Measurements from ENCODE around the gene RNF7. TPM values are rescaled to one million over a fixed set of nuclear protein-coding genes. Genes with fewer than 3 reads are reported as not detected.

The RNF7 gene
- total and polyA plus RNA-seq, 9 of the 15 experiments (the other 6 are each of a cell fraction or from before 2014, with no cell fraction given) = 38.8 to 133 (median 80.5) TPM

DNA sequence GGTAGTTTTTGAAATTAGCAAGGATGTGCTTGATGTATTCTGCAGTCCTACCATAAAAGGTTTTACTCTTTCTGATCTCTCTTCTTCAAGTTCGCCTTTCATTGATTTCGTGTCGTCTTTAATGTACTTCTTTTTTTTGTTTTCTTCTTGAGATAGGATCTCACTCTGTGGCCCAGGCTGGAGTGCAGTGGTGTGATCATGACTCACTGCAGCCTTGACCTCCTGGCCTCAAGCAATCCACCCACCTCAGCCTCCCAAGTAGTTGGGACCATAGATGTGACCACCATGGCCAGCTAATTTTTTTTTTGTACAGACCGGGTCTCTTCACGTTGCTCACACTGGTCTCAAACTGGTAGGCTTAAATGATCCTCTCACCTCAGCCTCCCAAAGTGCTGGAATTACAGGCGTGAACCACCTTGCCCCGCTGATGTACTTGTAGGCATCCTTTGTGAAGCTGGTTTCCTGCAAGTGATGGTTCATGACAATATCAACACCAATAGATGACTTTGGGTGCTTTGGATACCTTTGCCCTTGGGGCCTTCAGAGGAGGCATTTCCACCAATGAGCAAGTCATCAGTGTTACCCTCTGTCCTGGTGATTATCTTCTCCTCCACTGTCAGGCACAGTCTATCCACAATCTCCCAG lies 28.9 kb upstream of the RNF7 start (continued):
- TF ChIP-seq, protein P1, sequence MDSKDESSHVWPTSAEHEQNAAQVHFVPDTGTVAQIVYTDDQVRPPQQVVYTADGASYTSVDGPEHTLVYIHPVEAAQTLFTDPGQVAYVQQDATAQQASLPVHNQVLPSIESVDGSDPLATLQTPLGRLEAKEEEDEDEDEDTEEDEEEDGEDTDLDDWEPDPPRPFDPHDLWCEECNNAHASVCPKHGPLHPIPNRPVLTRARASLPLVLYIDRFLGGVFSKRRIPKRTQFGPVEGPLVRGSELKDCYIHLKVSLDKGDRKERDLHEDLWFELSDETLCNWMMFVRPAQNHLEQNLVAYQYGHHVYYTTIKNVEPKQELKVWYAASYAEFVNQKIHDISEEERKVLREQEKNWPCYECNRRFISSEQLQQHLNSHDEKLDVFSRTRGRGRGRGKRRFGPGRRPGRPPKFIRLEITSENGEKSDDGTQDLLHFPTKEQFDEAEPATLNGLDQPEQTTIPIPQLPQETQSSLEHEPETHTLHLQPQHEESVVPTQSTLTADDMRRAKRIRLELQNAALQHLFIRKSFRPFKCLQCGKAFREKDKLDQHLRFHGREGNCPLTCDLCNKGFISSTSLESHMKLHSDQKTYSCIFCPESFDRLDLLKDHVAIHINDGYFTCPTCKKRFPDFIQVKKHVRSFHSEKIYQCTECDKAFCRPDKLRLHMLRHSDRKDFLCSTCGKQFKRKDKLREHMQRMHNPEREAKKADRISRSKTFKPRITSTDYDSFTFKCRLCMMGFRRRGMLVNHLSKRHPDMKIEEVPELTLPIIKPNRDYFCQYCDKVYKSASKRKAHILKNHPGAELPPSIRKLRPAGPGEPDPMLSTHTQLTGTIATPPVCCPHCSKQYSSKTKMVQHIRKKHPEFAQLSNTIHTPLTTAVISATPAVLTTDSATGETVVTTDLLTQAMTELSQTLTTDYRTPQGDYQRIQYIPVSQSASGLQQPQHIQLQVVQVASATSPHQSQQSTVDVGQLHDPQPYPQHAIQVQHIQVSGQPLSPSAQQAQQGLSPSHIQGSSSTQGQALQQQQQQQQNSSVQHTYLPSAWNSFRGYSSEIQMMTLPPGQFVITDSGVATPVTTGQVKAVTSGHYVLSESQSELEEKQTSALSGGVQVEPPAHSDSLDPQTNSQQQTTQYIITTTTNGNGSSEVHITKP (IDR thresholded peaks at IDR 0.05; ENCODE audit: partially characterized antibody) = peak; percentile 18
- TF ChIP-seq RFX7 (CRISPR knock-in tag; IDR thresholded peaks at IDR 0.05) (no peak), JUND (IDR thresholded peaks at IDR 0.05; ENCODE audit: borderline replicate concordance, low read depth, low read length) (peak; percentile 92), JUND (tag; IDR thresholded peaks at IDR 0.05; ENCODE audit: borderline replicate concordance, low read depth, low read length) (peak; percentile 79; the same call in 1 of the 3 replicates), SMARCE1 (IDR thresholded peaks at IDR 0.05) (peak; percentile 88), HMG20B (CRISPR knock-in tag; IDR thresholded peaks at IDR 0.05) (no peak), TRIM24 (IDR thresholded peaks at IDR 0.05) (peak in 1 of 2 experiments; percentile 40; a peak in 1 of 4 replicates), EHMT2 (IDR thresholded peaks at IDR 0.05) (peak; percentile 38; the same call in 1 of the 2 replicates), RCOR1 (IDR thresholded peaks at IDR 0.05; ENCODE audit: borderline replicate concordance in 1 of 2, low read depth in 2 of 2, low read length in 2 of 2) (peak in 1 of 2 experiments; percentile 61; a peak in 1 of 4 replicates), ZNF124 (CRISPR knock-in tag; IDR thresholded peaks at IDR 0.05) (no peak), KDM1A (IDR thresholded peaks at IDR 0.05) (peak; percentile 29 to 62; a peak in 2 of 4 replicates), ATF7 (IDR thresholded peaks at IDR 0.05) (peak; percentile 28; the same call in 1 of the 2 replicates), CREM (IDR thresholded peaks at IDR 0.05; ENCODE audit: low read depth) (0 out of 2 replicates have a peak, but pooled peaks have one; percentile 7), ARID1B (IDR thresholded peaks at IDR 0.05) (peak; percentile 76), ZNF282 (CRISPR knock-in tag; IDR thresholded peaks at IDR 0.05) (no peak), ZNF561 (CRISPR knock-in tag; conservative IDR thresholded peaks at IDR 0.05) (no peak)
- TF ChIP-seq, protein P2, sequence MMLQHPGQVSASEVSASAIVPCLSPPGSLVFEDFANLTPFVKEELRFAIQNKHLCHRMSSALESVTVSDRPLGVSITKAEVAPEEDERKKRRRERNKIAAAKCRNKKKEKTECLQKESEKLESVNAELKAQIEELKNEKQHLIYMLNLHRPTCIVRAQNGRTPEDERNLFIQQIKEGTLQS (IDR thresholded peaks at IDR 0.05) = peak; percentile 87
- TF ChIP-seq, protein P2 (CRISPR knock-in tag; conservative IDR thresholded peaks at IDR 0.05) = no peak
- TF ChIP-seq, protein P3, sequence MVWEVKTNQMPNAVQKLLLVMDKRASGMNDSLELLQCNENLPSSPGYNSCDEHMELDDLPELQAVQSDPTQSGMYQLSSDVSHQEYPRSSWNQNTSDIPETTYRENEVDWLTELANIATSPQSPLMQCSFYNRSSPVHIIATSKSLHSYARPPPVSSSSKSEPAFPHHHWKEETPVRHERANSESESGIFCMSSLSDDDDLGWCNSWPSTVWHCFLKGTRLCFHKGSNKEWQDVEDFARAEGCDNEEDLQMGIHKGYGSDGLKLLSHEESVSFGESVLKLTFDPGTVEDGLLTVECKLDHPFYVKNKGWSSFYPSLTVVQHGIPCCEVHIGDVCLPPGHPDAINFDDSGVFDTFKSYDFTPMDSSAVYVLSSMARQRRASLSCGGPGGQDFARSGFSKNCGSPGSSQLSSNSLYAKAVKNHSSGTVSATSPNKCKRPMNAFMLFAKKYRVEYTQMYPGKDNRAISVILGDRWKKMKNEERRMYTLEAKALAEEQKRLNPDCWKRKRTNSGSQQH (CRISPR knock-in tag; IDR thresholded peaks at IDR 0.05) = 0 out of 2 replicates have a peak, but pooled peaks have one; percentile 28
- TF ChIP-seq, protein P4, sequence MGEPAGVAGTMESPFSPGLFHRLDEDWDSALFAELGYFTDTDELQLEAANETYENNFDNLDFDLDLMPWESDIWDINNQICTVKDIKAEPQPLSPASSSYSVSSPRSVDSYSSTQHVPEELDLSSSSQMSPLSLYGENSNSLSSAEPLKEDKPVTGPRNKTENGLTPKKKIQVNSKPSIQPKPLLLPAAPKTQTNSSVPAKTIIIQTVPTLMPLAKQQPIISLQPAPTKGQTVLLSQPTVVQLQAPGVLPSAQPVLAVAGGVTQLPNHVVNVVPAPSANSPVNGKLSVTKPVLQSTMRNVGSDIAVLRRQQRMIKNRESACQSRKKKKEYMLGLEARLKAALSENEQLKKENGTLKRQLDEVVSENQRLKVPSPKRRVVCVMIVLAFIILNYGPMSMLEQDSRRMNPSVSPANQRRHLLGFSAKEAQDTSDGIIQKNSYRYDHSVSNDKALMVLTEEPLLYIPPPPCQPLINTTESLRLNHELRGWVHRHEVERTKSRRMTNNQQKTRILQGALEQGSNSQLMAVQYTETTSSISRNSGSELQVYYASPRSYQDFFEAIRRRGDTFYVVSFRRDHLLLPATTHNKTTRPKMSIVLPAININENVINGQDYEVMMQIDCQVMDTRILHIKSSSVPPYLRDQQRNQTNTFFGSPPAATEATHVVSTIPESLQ (CRISPR knock-in tag; IDR thresholded peaks at IDR 0.05) = no peak
- TF ChIP-seq, protein P5, sequence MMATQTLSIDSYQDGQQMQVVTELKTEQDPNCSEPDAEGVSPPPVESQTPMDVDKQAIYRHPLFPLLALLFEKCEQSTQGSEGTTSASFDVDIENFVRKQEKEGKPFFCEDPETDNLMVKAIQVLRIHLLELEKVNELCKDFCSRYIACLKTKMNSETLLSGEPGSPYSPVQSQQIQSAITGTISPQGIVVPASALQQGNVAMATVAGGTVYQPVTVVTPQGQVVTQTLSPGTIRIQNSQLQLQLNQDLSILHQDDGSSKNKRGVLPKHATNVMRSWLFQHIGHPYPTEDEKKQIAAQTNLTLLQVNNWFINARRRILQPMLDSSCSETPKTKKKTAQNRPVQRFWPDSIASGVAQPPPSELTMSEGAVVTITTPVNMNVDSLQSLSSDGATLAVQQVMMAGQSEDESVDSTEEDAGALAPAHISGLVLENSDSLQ (IDR thresholded peaks at IDR 0.05) = peak; percentile 67

Measured in K562 (cell line).